RWPE2 (cell line): Measurements from ENCODE around the gene KCTD13.

Experiments used
- ATAC-seq: fragments of 200-7000 bp; cut with Tn5 transposase; 3 replicates; pipeline ENCODE4 v1.9.1; 2021; ENCODE audit warnings: low read depth
- DNase-seq: peaks from one replicate; pipeline ENCODE4 v3.0.0-alpha.2; 2020; ENCODE audit warnings: low spot score
- H3K27ac ChIP-seq: fragments of 450-650 bp; 2 replicates; pipeline ENCODE4 v1.5.1; 2017; ENCODE audit warnings: mild to moderate bottlenecking; ENCODE audit not compliant: poor library complexity, severe bottlenecking
- H3K27me3 ChIP-seq: fragments of 250-450 bp; sonication (Bioruptor Pico); 2 replicates; pipeline ENCODE4 v1.5.1; 2021; ENCODE audit warnings: mild to moderate bottlenecking, moderate library complexity; ENCODE audit not compliant: insufficient read depth, poor library complexity, severe bottlenecking
- H3K36me3 ChIP-seq: fragments of 250-450 bp; sonication (Bioruptor Pico); 2 replicates; pipeline ENCODE4 v1.5.1; 2020; ENCODE audit warnings: low read depth, mild to moderate bottlenecking, moderate library complexity
- H3K4me1 ChIP-seq: fragments of 250-450 bp; sonication (Bioruptor Pico); 2 replicates; pipeline ENCODE4 v1.5.1; 2021; ENCODE audit warnings: mild to moderate bottlenecking, moderate library complexity; ENCODE audit not compliant: insufficient read depth, poor library complexity, severe bottlenecking
- H3K4me3 ChIP-seq: fragments of 250-450 bp; sonication (Bioruptor Pico); 2 replicates; pipeline ENCODE4 v1.5.1; 2021; ENCODE audit warnings: mild to moderate bottlenecking, moderate library complexity; ENCODE audit not compliant: severe bottlenecking
- H3K9me3 ChIP-seq: fragments of 250-450 bp; sonication (Bioruptor Pico); 2 replicates; pipeline ENCODE4 v1.5.1; 2021; ENCODE audit warnings: mild to moderate bottlenecking, moderate library complexity; ENCODE audit not compliant: severe bottlenecking
- CTCF ChIP-seq: fragments of 450-650 bp; IDR thresholded peaks from one replicate; pipeline ENCODE4 v1.5.1; 2017; ENCODE audit warnings: mild to moderate bottlenecking, moderate library complexity; ENCODE audit not compliant: poor library complexity, severe bottlenecking

Gene KCTD13, protein sequence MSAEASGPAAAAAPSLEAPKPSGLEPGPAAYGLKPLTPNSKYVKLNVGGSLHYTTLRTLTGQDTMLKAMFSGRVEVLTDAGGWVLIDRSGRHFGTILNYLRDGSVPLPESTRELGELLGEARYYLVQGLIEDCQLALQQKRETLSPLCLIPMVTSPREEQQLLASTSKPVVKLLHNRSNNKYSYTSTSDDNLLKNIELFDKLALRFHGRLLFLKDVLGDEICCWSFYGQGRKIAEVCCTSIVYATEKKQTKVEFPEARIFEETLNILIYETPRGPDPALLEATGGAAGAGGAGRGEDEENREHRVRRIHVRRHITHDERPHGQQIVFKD

DNA sequence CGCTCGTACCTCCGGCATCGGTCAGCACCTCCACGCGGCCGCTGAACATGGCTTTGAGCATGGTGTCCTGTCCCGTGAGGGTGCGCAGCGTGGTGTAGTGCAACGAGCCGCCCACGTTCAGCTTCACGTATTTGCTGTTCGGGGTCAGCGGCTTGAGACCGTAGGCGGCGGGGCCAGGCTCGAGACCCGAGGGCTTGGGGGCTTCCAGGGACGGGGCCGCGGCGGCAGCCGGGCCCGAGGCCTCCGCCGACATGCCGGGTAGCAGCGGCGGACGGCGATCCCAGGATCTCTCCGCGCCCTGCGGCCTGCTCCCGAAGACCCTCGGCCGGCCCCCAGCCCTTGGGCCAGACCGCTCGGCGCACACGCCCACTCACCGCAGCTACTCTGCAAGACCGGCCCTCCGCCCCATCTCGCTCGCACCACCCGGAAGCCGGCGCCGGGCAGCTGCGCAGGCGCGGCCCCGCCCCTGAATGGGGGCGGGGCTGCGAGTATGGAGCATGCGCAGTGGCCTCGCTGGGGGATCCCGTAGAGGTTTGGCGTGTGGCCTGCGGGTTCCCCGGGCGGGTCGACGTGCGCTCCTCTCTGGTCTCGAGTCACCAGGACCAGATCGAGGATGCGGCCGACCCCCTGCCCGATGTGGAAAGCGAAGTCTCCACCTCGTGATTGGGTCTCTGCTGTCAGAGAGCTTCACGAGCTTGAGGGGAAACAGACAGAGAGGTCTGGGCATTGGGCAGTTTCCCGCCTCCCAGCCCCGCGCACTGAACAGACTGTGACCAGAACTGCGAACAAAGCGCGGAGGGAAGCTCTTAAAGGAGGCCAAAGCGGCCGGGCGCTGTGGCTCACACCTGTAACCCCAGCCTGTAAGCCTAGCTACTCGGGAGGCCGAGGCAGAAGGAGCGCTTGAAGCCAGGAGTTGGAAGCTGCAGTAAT, at the start of gene KCTD13:
TSS of gene KCTD13 (minus strand) at position 446 of the 930 bp plus-strand sequence. CDS start at position 253, 193 bp downstream.
- DNase-seq, result peak; percentile 82
- peak within 1 kb of the TSS; percentile 77 for H3K4me3 ChIP-seq

GRCh38 chr16:29975134-29975538, 49.1 kb upstream of the KCTD13 start:
- Histone ChIP-seq H3K4me1 (peaks cover 11% of the 10 kb centered on the region), H3K27ac (peak overlapping the region; percentile 67), H3K36me3 (peaks cover 45% of the 10 kb centered on the region), H3K27me3 (no peaks in the 10 kb centered on the region), H3K4me3 (peak overlapping the region; percentile 74), H3K9me3 (no peaks in the 10 kb centered on the region)
- no peak for ATAC-seq
- DNase-seq, result no peak
- TF ChIP-seq CTCF, result no peak

More for the DNA sequence above, at the start of gene KCTD13:
- Histone ChIP-seq H3K27me3 (no peaks in the 10 kb centered on the region), H3K9me3 (no peaks in the 10 kb centered on the region), H3K4me1 (peaks cover 9% of the 10 kb centered on the region), H3K27ac (peak within 1 kb of the TSS; percentile 48), H3K36me3 (peaks cover 22% of the 10 kb centered on the region)
- TF ChIP-seq CTCF, result no peak
- ATAC-seq, result peak; percentile 89

DNA sequence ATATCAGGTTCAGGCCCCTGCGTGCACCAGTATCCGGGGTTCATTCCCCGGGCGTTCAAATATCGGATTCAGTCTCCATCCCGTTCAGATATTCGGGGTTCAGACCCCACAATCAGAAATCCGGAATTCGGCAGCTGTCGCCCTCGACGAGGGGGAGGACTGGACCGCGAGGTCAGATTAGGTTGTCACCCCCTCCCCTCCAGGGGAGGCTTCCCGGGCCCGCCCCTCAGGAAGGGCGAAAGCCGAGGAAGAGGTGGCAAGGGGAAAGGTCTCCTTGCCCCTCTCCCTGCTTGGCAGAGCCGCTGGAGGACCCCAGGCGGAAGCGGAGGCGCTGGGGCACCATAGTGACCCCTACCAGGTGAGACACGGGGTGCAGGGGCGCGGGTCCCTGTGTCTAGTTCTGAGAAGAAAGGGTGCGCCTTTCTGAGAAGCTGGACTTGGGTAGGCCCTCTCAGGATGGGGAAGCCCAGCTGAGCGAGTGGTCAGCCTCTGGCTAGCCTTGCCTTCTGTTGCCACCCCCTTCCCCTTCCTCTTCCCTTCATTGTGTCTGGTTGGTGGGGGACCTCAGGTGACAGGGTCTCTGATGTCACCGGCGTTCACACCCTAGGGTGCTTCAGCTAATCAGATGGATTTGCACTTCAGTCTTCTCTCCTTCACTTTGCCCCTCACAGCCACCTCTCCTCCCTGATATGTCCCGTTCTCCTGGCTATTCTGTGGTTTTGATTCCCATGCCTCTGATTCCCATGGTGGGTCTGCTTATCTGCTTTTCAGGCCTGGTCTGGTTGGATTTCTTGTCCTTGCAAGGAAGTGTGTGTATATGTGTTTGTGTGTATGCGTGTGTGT, 48.5 kb upstream of the KCTD13 start:
- DNase-seq, result no peak

More for the DNA sequence above, 48.5 kb upstream of the KCTD13 start:
- no peak for ATAC-seq
- Histone ChIP-seq H3K27me3 (no peaks in the 10 kb centered on the region), H3K36me3 (peaks cover 38% of the 10 kb centered on the region), H3K9me3 (no peaks in the 10 kb centered on the region), H3K4me1 (peaks cover 11% of the 10 kb centered on the region), H3K4me3 (peak overlapping the region; percentile 74), H3K27ac (peak overlapping the region; percentile 67)
- TF ChIP-seq CTCF, result no peak
